Caco-2 (cell line): Measurements from ENCODE around the gene LRP5. TPM values are rescaled to one million over a fixed set of nuclear protein-coding genes. Genes with fewer than 3 reads are reported as not detected.

Experiments used
- BruUV-seq: library from RNA; stranded (reverse); fragments of 400-500 nt; replicated peaks from 2 replicates; lab custom pipeline; 2021; lab: Mats Ljungman, UMichigan
- CTCF ChIA-PET: fragments of 300-600 bp; sonication (Branson Sonifier 250); formaldehyde crosslinking; loops from one replicate; lab custom pipeline; 2022; ENCODE audit warnings: antibody characterized with exemption; lab: Charles Lee
- POLR2A ChIA-PET: fragments of 300-600 bp; sonication (Branson Sonifier 250); formaldehyde crosslinking; loops from one replicate; lab custom pipeline; 2022; ENCODE audit warnings: antibody characterized with exemption; lab: Charles Lee
- DNase-seq, 2 experiments: peaks; one replicate each; pipeline versions ENCODE4 v3.0.0 to v3.0.0-alpha.2; 2020 to 2022
- H3K27me3 ChIP-seq: replicated peaks from 2 replicates; pipeline ENCODE4 v1.6.0; 2011; ENCODE audit warnings: low read length; ENCODE audit not compliant: control insufficient read depth, insufficient read depth
- H3K36me3 ChIP-seq: 2 replicates; pipeline ENCODE4 v1.5.1; 2011; ENCODE audit warnings: low read length; ENCODE audit not compliant: control insufficient read depth, insufficient read depth
- H3K4me1 ChIP-seq: fragments of 250-450 bp; sonication (Bioruptor Pico); 2 replicates; pipeline ENCODE4 v1.5.1; 2020; ENCODE audit warnings: mild to moderate bottlenecking
- H3K4me3 ChIP-seq: 2 replicates; pipeline ENCODE4 v1.5.1; 2011; ENCODE audit warnings: low read depth, mild to moderate bottlenecking, control low read depth, low read length
- H3K9me3 ChIP-seq: fragments of 250-450 bp; sonication (Bioruptor Pico); 2 replicates; pipeline ENCODE4 v1.5.1; 2020; ENCODE audit warnings: mild to moderate bottlenecking, moderate library complexity
- H3K27ac Mint-ChIP-seq: one replicate; pipeline ENCODE4 v1.8.0; 2022; ENCODE audit warnings: mixed read lengths; ENCODE audit not compliant: unreplicated experiment
- H3K27me3 Mint-ChIP-seq: one replicate; pipeline ENCODE4 v1.8.0; 2022; ENCODE audit warnings: mixed read lengths; ENCODE audit not compliant: insufficient read depth, unreplicated experiment
- H3K36me3 Mint-ChIP-seq: one replicate; pipeline ENCODE4 v1.8.0; 2022; ENCODE audit warnings: mild to moderate bottlenecking, mixed read lengths; ENCODE audit not compliant: insufficient read depth, unreplicated experiment
- H3K4me1 Mint-ChIP-seq: one replicate; pipeline ENCODE4 v1.8.0; 2022; ENCODE audit warnings: low read depth, mixed read lengths; ENCODE audit not compliant: unreplicated experiment
- H3K4me3 Mint-ChIP-seq: one replicate; pipeline ENCODE4 v1.8.0; 2022; ENCODE audit warnings: mild to moderate bottlenecking, moderate library complexity, mixed read lengths; ENCODE audit not compliant: unreplicated experiment
- H3K9me3 Mint-ChIP-seq: one replicate; pipeline ENCODE4 v1.8.0; 2022; ENCODE audit warnings: mixed read lengths; ENCODE audit not compliant: unreplicated experiment
- CTCF ChIP-seq, 2 experiments: fragments of 200-600 bp in 1 of 2; IDR thresholded peaks; 1 replicate in 1 of 2; 2 replicates in 1 of 2; pipeline versions ENCODE4 v1.5.1 to v1.8.0; 2011 to 2022; ENCODE audit warnings: antibody characterized with exemption in 1 of 2, control low read depth in 1 of 2, inconsistent platforms in 1 of 2, low read depth in 1 of 2, low read length in 1 of 2, mild to moderate bottlenecking in 1 of 2, moderate library complexity in 1 of 2; ENCODE audit not compliant: insufficient read depth in 1 of 2, severe bottlenecking in 1 of 2, unreplicated experiment in 1 of 2
- intact Hi-C: fragments of 100-400 bp; cut with micrococcal nuclease; formaldehyde crosslinking; loops from one replicate; pipeline ENCODE4 v1.10.0; 2022; ENCODE audit not compliant: unreplicated experiment
- total RNA-seq: library from RNA; stranded (reverse); gene quantifications from 2 replicates; pipeline ENCODE4 v1.2.3, GENCODE V29; 2022

Gene LRP5
- total RNA-seq, 1 experiment from 2014 or later = 94.3 TPM

- H3K9me3 Mint-ChIP-seq = no peaks in the 10 kb centered on the region
- POLR2A ChIA-PET = no interaction called here
- peaks cover 9% of the 10 kb centered on the region; the same call in 1 of the 2 replicates for H3K4me1 ChIP-seq
- no peak overlapping the region for H3K4me3 Mint-ChIP-seq
- intact Hi-C loops = no loop called here
- peaks cover 83% of the 10 kb centered on the region for H3K36me3 Mint-ChIP-seq
- no peak for TF ChIP-seq CTCF (IDR thresholded peaks at IDR 0.05; ENCODE audit: insufficient read depth in 1 of 2, low read depth in 1 of 2, low read length in 1 of 2, severe bottlenecking in 1 of 2, unreplicated experiment in 1 of 2)
- no peak overlapping the region for H3K4me3 ChIP-seq
- peaks cover 24% of the 10 kb centered on the region for H3K4me1 Mint-ChIP-seq
- H3K27me3 ChIP-seq = no peaks in the 10 kb centered on the region
- no peaks in the 10 kb centered on the region for H3K27me3 Mint-ChIP-seq
- CTCF ChIA-PET = no interaction called here
- no peaks in the 10 kb centered on the region for H3K9me3 ChIP-seq
- no TSS peak for BruUV-seq
- peaks cover 12% of the 10 kb centered on the region for H3K36me3 ChIP-seq
- peak overlapping the region; percentile 39 for H3K27ac Mint-ChIP-seq
- no peak for DNase-seq
Observed at GRCh38 chr11:68367252-68367651, 54.9 kb downstream of the LRP5 start.

GRCh38 chr11:68369756-68370155 is 57.4 kb downstream of the LRP5 start:
- Mint-ChIP-seq H3K27ac (no peak overlapping the region), H3K9me3 (no peaks in the 10 kb centered on the region), H3K4me1 (peaks cover 44% of the 10 kb centered on the region), H3K4me3 (no peak overlapping the region), H3K27me3 (no peaks in the 10 kb centered on the region), H3K36me3 (peaks cover 77% of the 10 kb centered on the region)
- ChIA-PET POLR2A (no interaction called here), CTCF (interaction anchor here (1.7 kb wide), 1 partner anchor 12 kb away, joined by 6 read pairs; no protein-coding TSS in a partner anchor)
- no peaks in the 10 kb centered on the region for H3K27me3 ChIP-seq
- H3K4me1 ChIP-seq = peaks cover 27% of the 10 kb centered on the region
- no peaks in the 10 kb centered on the region for H3K9me3 ChIP-seq
- no peak overlapping the region for H3K4me3 ChIP-seq
- TF ChIP-seq CTCF (IDR thresholded peaks at IDR 0.05; ENCODE audit: insufficient read depth in 1 of 2, low read depth in 1 of 2, low read length in 1 of 2, severe bottlenecking in 1 of 2, unreplicated experiment in 1 of 2) = no peak
- no TSS peak for BruUV-seq
- no peak for DNase-seq
- H3K36me3 ChIP-seq = peaks cover 12% of the 10 kb centered on the region
- intact Hi-C loops = no loop called here

- POLR2A ChIA-PET = interaction anchor here (0.5 kb wide), 1 partner anchor 91 kb away, joined by 3 read pairs; no protein-coding TSS in a partner anchor
- H3K4me1 ChIP-seq = peaks cover 27% of the 10 kb centered on the region
Observed at GRCh38 chr11:68370211-68371111, 58.1 kb downstream of the LRP5 start.

More at GRCh38 chr11:68370211-68371111, 58.1 kb downstream of the LRP5 start:
- no peak for DNase-seq
- H3K27ac Mint-ChIP-seq = no peak overlapping the region
- H3K27me3 Mint-ChIP-seq = no peaks in the 10 kb centered on the region
- no peaks in the 10 kb centered on the region for H3K9me3 Mint-ChIP-seq
- H3K9me3 ChIP-seq = no peaks in the 10 kb centered on the region
- peaks cover 44% of the 10 kb centered on the region for H3K4me1 Mint-ChIP-seq
- no peaks in the 10 kb centered on the region for H3K27me3 ChIP-seq
- intact Hi-C loops = no loop called here
- no TSS peak for BruUV-seq
- TF ChIP-seq CTCF (IDR thresholded peaks at IDR 0.05; ENCODE audit: insufficient read depth in 1 of 2, low read depth in 1 of 2, low read length in 1 of 2, severe bottlenecking in 1 of 2, unreplicated experiment in 1 of 2) = no peak
- CTCF ChIA-PET = interaction anchor here (1.7 kb wide), 1 partner anchor 11 kb away, joined by 6 read pairs; no protein-coding TSS in a partner anchor
- H3K36me3 ChIP-seq = peaks cover 12% of the 10 kb centered on the region
- peaks cover 70% of the 10 kb centered on the region for H3K36me3 Mint-ChIP-seq
- no peak overlapping the region for H3K4me3 ChIP-seq
- H3K4me3 Mint-ChIP-seq = no peak overlapping the region
